GM19438 (cell line): Measurements from ENCODE around the gene LRRC55.

ENCODE experiments used
- ATAC-seq: cut with Tn5 transposase; IDR thresholded peaks from one replicate; pipeline ENCODE4 v1.9.1; 2021; ENCODE audit warnings: low read depth; ENCODE audit not compliant: unreplicated experiment

Gene LRRC55

GRCh38 chr11:57199330-57199729 lies 17.6 kb downstream of the LRRC55 start:
- ATAC-seq, result no peak

GRCh38 chr11:57200917-57201316 lies 19.2 kb downstream of the LRRC55 start:
- no peak for ATAC-seq

GRCh38 chr11:57202281-57202680 lies 20.5 kb downstream of the LRRC55 start:
- ATAC-seq, result no peak

GRCh38 chr11:57203359-57203758 lies 21.6 kb downstream of the LRRC55 start:
- ATAC-seq, result no peak

- ATAC-seq, result no peak
Measured at GRCh38 chr11:57203882-57204480, 22.2 kb downstream of the LRRC55 start.

GRCh38 chr11:57205041-57205641 lies 23.4 kb downstream of the LRRC55 start:
- ATAC-seq, result no peak

- ATAC-seq, result no peak
Measured at GRCh38 chr11:57207168-57207567, 25.4 kb downstream of the LRRC55 start.

- no peak for ATAC-seq
Measured at GRCh38 chr11:57210781-57211180, 29.0 kb downstream of the LRRC55 start.

- no peak for ATAC-seq
Measured at GRCh38 chr11:57213342-57214097, 31.8 kb downstream of the LRRC55 start.

GRCh38 chr11:57214098-57214417 lies 32.3 kb downstream of the LRRC55 start:
- ATAC-seq, result no peak

- ATAC-seq, result no peak
Measured at GRCh38 chr11:57214494-57214893, 32.7 kb downstream of the LRRC55 start.

- ATAC-seq, result no peak
Measured at GRCh38 chr11:57216463-57216862, 34.7 kb downstream of the LRRC55 start.

GRCh38 chr11:57217053-57217452 lies 35.3 kb downstream of the LRRC55 start:
- no peak for ATAC-seq

GRCh38 chr11:57219021-57219627 lies 37.4 kb downstream of the LRRC55 start:
- ATAC-seq, result no peak

GRCh38 chr11:57222239-57222638 lies 40.5 kb downstream of the LRRC55 start:
- no peak for ATAC-seq

GRCh38 chr11:57223601-57224000 lies 41.8 kb downstream of the LRRC55 start:
- ATAC-seq, result no peak

GRCh38 chr11:57224128-57224527 lies 42.4 kb downstream of the LRRC55 start:
- ATAC-seq, result no peak

- ATAC-seq, result no peak
Measured at GRCh38 chr11:57224537-57224936, 42.8 kb downstream of the LRRC55 start.

GRCh38 chr11:57228600-57228999 lies 46.8 kb downstream of the LRRC55 start:
- ATAC-seq, result no peak

GRCh38 chr11:57230316-57230715 lies 48.6 kb downstream of the LRRC55 start:
- ATAC-seq, result no peak

- no peak for ATAC-seq
Measured at GRCh38 chr11:57230791-57231538, 49.2 kb downstream of the LRRC55 start.
